Measurements from ENCODE around the gene GZMH. TPM values are rescaled to one million over a fixed set of nuclear protein-coding genes. Genes with fewer than 3 reads are reported as not detected.
"Not testable (repeated sequence)": the region's sequence is repeated elsewhere in the genome, so short reads cannot be mapped to it uniquely, and the experiment has no call there.

Gene GZMH
- total RNA-seq, 2 donors from 2014 or later, result 0.93 TPM; not detected in 1

- no peak for DNase-seq (ENCODE audit: low spot score)
- H3K27ac ChIP-seq, result no peak overlapping the region
Measured at GRCh38 chr14:24607081-24607480, 2.4 kb downstream of the GZMH start.

GRCh38 chr14:24606297-24606696, 3.2 kb downstream of the GZMH start:
- no peak for DNase-seq (ENCODE audit: low spot score)
- Histone ChIP-seq H3K27ac (no peak overlapping the region), H3K9me3 (no peaks in the 10 kb centered on the region), H3K36me3 (no peaks in the 10 kb centered on the region), H3K4me3 (no peak overlapping the region), H3K27me3 (no peaks in the 10 kb centered on the region), H3K4me1 (no peaks in the 10 kb centered on the region)
- TF ChIP-seq CTCF (IDR thresholded peaks at IDR 0.05), result no peak

More at GRCh38 chr14:24607081-24607480, 2.4 kb downstream of the GZMH start:
- Histone ChIP-seq H3K9me3 (no peaks in the 10 kb centered on the region), H3K27me3 (no peaks in the 10 kb centered on the region), H3K4me3 (no peak overlapping the region), H3K36me3 (no peaks in the 10 kb centered on the region), H3K4me1 (no peaks in the 10 kb centered on the region)
- TF ChIP-seq CTCF (IDR thresholded peaks at IDR 0.05), result no peak

GRCh38 chr14:24605435-24606190, 3.9 kb downstream of the GZMH start:
- Histone ChIP-seq H3K4me1 (no peaks in the 10 kb centered on the region), H3K36me3 (no peaks in the 10 kb centered on the region), H3K27ac (no peak overlapping the region), H3K27me3 (no peaks in the 10 kb centered on the region), H3K9me3 (no peaks in the 10 kb centered on the region), H3K4me3 (no peak overlapping the region)
- peak; percentile 39 to 63 for TF ChIP-seq CTCF (IDR thresholded peaks at IDR 0.05)
- no peak for DNase-seq (ENCODE audit: low spot score)

GRCh38 chr14:24597403-24597802, 12.1 kb downstream of the GZMH start:
- no peak for DNase-seq (ENCODE audit: low spot score)
- no peaks in the 10 kb centered on the region for H3K27me3 ChIP-seq
- no peak overlapping the region for H3K4me3 ChIP-seq
- H3K36me3 ChIP-seq, result no peaks in the 10 kb centered on the region
- TF ChIP-seq CTCF (IDR thresholded peaks at IDR 0.05), result no peak
- no peak overlapping the region for H3K27ac ChIP-seq
- H3K9me3 ChIP-seq, result peaks cover 0 to 16% of the 10 kb centered on the region in 2 donors
- H3K4me1 ChIP-seq, result no peaks in the 10 kb centered on the region

- Histone ChIP-seq H3K36me3 (no peaks in the 10 kb centered on the region), H3K4me1 (no peaks in the 10 kb centered on the region), H3K27ac (no peak overlapping the region), H3K4me3 (no peak overlapping the region), H3K9me3 (peaks cover 0 to 16% of the 10 kb centered on the region in 2 donors), H3K27me3 (no peaks in the 10 kb centered on the region)
- TF ChIP-seq CTCF (IDR thresholded peaks at IDR 0.05), result no peak
- no peak for DNase-seq (ENCODE audit: low spot score)
Measured at GRCh38 chr14:24595073-24595808, 14.2 kb downstream of the GZMH start.

GRCh38 chr14:24591004-24591403, 18.5 kb downstream of the GZMH start:
- H3K4me1 ChIP-seq; DNase-seq (ENCODE audit: low spot score); H3K27ac ChIP-seq; H3K4me3 ChIP-seq; H3K27me3 ChIP-seq; H3K36me3 ChIP-seq: not testable (repeated sequence)
- H3K9me3 ChIP-seq, result peaks cover 0 to 19% of the 10 kb centered on the region in 2 donors

GRCh38 chr14:24584402-24584801, 25.1 kb downstream of the GZMH start:
- not testable (repeated sequence) for H3K4me1 ChIP-seq; H3K27me3 ChIP-seq; H3K27ac ChIP-seq; H3K4me3 ChIP-seq; DNase-seq (ENCODE audit: low spot score); H3K36me3 ChIP-seq
- H3K9me3 ChIP-seq, result peaks cover 0 to 13% of the 10 kb centered on the region in 2 donors
